ENCODE measurements around the gene LRFN5. TPM values are rescaled to one million over a fixed set of nuclear protein-coding genes. Genes with fewer than 3 reads are reported as not detected.

Gene LRFN5
- total and polyA plus RNA-seq, 10 of the 15 experiments (the other 5 are each of a cell fraction or from before 2014, with no cell fraction given), result 0.06 to 1.2 TPM; not detected in 8

DNA sequence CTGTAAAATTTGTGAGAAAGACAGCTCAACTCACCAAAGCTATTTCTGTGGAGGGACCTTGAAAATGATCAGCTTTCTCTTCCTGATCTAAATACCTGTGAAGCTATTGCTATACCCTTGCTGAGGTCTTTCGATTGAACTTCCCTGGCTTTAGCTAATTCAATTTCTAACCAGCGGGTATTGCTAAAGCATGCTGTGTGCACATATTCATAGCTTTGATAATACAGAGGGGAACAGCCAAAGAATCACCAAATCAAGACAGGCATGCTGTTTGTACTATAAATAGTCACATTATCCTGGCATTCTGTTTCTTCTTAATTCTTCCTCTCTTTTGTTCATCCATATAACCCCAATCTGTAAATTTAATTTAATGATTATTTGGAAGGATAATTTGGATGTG lies 233.0 kb downstream of the LRFN5 start:
- Histone ChIP-seq H3K4me1 (ENCODE audit: control insufficient read depth, insufficient read depth, low read length) (no peaks in the 10 kb centered on the region), H3K4me3 (no peak overlapping the region), H3K36me3 (ENCODE audit: control insufficient read depth in 2 of 2, insufficient read depth in 2 of 2, low read length in 1 of 2) (no peaks in the 10 kb centered on the region), H3K27me3 (replicated peaks in 1 of 2; ENCODE audit: control insufficient read depth in 2 of 2, insufficient read depth in 2 of 2, low read length in 1 of 2) (no peaks in the 10 kb centered on the region), H3K79me2 (ENCODE audit: control insufficient read depth, insufficient read depth, low read length) (no peaks in the 10 kb centered on the region), H3K4me2 (ENCODE audit: control insufficient read depth, insufficient read depth) (no peak overlapping the region), H3K9ac (ENCODE audit: control insufficient read depth, insufficient read depth, low read length) (no peak overlapping the region), H2AFZ (ENCODE audit: control insufficient read depth, low read depth, low read length) (no peak overlapping the region), H3K27ac (ENCODE audit: control insufficient read depth, insufficient read depth) (no peak overlapping the region), H4K20me1 (ENCODE audit: control insufficient read depth, insufficient read depth) (no peaks in the 10 kb centered on the region), H3K9me3 (replicated peaks; ENCODE audit: control insufficient read depth, insufficient read depth, low read length) (no peaks in the 10 kb centered on the region)
- ChIA-PET RAD21 (ENCODE audit: unreplicated experiment) (no interaction called here), SMC1A (ENCODE audit: uncharacterized antibody, unreplicated experiment) (interaction anchor here (0.9 kb wide), 1 partner anchor 9 kb away, joined by 3 read pairs; no protein-coding TSS in a partner anchor), CTCF (no interaction called here), POLR2A (no interaction called here)
- DNase-seq (ENCODE audit: low read depth, low spot score) (no peak), ATAC-seq (no peak), FAIRE-seq (no peak)
- in situ Hi-C loops (cut with MboI), result no loop called here
- BruUV-seq (replicated peaks), result no TSS peak
- no peak for TF ChIP-seq RUNX3 (IDR thresholded peaks at IDR 0.05; ENCODE audit: low read length)
- intact Hi-C loops (cut with micrococcal nuclease; ENCODE audit: unreplicated experiment), result no loop called here
- 16% methylated on average over 2 of the region's 2 CpGs for WGBS (ENCODE audit: insufficient coverage, insufficient replicate concordance, low lambda C conversion rate, missing lambda C conversion rate)

DNA sequence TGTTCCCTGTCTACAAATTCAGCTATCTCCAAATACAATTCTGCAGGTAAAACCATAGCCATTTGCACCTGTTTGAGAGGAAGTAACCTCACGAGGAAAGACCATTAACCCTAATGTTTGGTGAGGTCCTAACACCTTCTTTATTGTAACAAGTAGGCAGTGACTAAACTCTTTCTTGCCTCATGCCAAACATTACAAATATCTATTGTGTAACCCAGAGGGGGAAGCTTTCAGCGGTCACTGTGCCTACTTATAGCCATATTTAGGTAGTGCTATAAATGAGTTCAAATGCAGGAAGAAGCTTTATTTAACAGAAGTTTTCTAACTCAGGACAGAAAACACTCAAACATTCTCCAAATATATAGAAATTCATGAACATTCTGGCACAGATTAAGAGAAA lies 252.7 kb downstream of the LRFN5 start:
- intact Hi-C loops (cut with micrococcal nuclease; ENCODE audit: unreplicated experiment), result no loop called here
- Histone ChIP-seq H3K9me3 (replicated peaks; ENCODE audit: control insufficient read depth, insufficient read depth, low read length) (no peaks in the 10 kb centered on the region), H2AFZ (ENCODE audit: control insufficient read depth, low read depth, low read length) (no peak overlapping the region), H3K36me3 (ENCODE audit: control insufficient read depth in 2 of 2, insufficient read depth in 2 of 2, low read length in 1 of 2) (no peaks in the 10 kb centered on the region), H3K4me1 (ENCODE audit: control insufficient read depth, insufficient read depth, low read length) (no peaks in the 10 kb centered on the region), H3K27me3 (replicated peaks in 1 of 2; ENCODE audit: control insufficient read depth in 2 of 2, insufficient read depth in 2 of 2, low read length in 1 of 2) (no peaks in the 10 kb centered on the region), H3K27ac (ENCODE audit: control insufficient read depth, insufficient read depth) (no peak overlapping the region), H3K4me2 (ENCODE audit: control insufficient read depth, insufficient read depth) (no peak overlapping the region), H4K20me1 (ENCODE audit: control insufficient read depth, insufficient read depth) (no peaks in the 10 kb centered on the region), H3K9ac (ENCODE audit: control insufficient read depth, insufficient read depth, low read length) (no peak overlapping the region), H3K4me3 (no peak overlapping the region), H3K79me2 (ENCODE audit: control insufficient read depth, insufficient read depth, low read length) (no peaks in the 10 kb centered on the region)
- RAD21 ChIA-PET (ENCODE audit: unreplicated experiment), result no interaction called here
- SMC1A ChIA-PET (ENCODE audit: uncharacterized antibody, unreplicated experiment), result no interaction called here
- POLR2A ChIA-PET, result no interaction called here
- ATAC-seq (no peak), FAIRE-seq (no peak), DNase-seq (ENCODE audit: low read depth, low spot score) (no peak)
- TF ChIP-seq STAT1 (conservative IDR thresholded peaks at IDR 0.05) (no peak), TCF3 (IDR thresholded peaks at IDR 0.05; ENCODE audit: borderline replicate concordance, insufficient read depth, low read depth, low read length) (no peak), SIX5 (IDR thresholded peaks at IDR 0.05; ENCODE audit: low read depth, low read length, severe bottlenecking) (no peak), JUND (IDR thresholded peaks at IDR 0.05; ENCODE audit: low read depth, low read length) (no peak), CEBPB (IDR thresholded peaks at IDR 0.05; ENCODE audit: borderline replicate concordance in 1 of 2, low read depth in 2 of 2, low read length in 2 of 2) (no peak), MTA2 (IDR thresholded peaks at IDR 0.05; ENCODE audit: low read depth) (no peak), IRF4 (IDR thresholded peaks at IDR 0.05; ENCODE audit: low read depth, low read length) (no peak), EP300 (IDR thresholded peaks at IDR 0.05; ENCODE audit: borderline replicate concordance in 1 of 2, control insufficient read depth in 1 of 2, low read depth in 2 of 2, low read length in 2 of 2) (no peak), BRCA1 (IDR thresholded peaks at IDR 0.05; ENCODE audit: low read depth, low read length) (no peak)
- 0% methylated on average over 2 of the region's 2 CpGs for WGBS (ENCODE audit: insufficient coverage, insufficient replicate concordance, low lambda C conversion rate, missing lambda C conversion rate)
- CTCF ChIA-PET, result no interaction called here
- no TSS peak for BruUV-seq (replicated peaks)
- in situ Hi-C loops (cut with MboI), result no loop called here

Measured in GM12878 (cell line).